SK-N-SH (cell line): ENCODE results near the gene DHRS13. TPM values are rescaled to one million over a fixed set of nuclear protein-coding genes. Genes with fewer than 3 reads are reported as not detected.

ENCODE experiments used
- CTCF ChIA-PET: fragments of 300-600, 350-600 bp; formaldehyde crosslinking; extraction: SDS; loops from one replicate; lab custom pipeline; 2021; lab: Yijun Ruan, JAX
- POLR2A ChIA-PET: fragments of 350-600 bp; sonication (Branson Sonifier 250); formaldehyde crosslinking; extraction: SDS; loops from one replicate; lab custom pipeline; 2020; ENCODE audit warnings: antibody characterized with exemption, inconsistent platforms; lab: Yijun Ruan, JAX
- DNase-seq: peaks from one replicate; pipeline ENCODE4 v3.0.0; 2012
- H2AFZ ChIP-seq: fragments of 200-600 bp; sonication (generic); 2 replicates; pipeline ENCODE4 v1.8.1; 2016; ENCODE audit warnings: antibody characterized with exemption, mild to moderate bottlenecking, low read depth
- H3F3A ChIP-seq: fragments of 200-600 bp; sonication (generic); replicated peaks from 2 replicates; pipeline ENCODE3; 2016; ENCODE audit warnings: antibody characterized with exemption, mild to moderate bottlenecking; ENCODE audit not compliant: insufficient read depth
- H3K27ac ChIP-seq, 2 experiments: fragments of 200-500 bp in 1 of 2; fragments of 200-600 bp in 1 of 2; sonication (Bioruptor generic) in 1 of 2; sonication (generic), shearing (Covaris generic) in 1 of 2; 2 replicates each; pipeline versions ENCODE4 v1.5.1 to v1.6.1; 2014 to 2016; ENCODE audit warnings: low read depth in 2 of 2, inconsistent platforms in 1 of 2, low read length in 1 of 2, mild to moderate bottlenecking in 1 of 2, mixed read lengths in 1 of 2
- H3K27me3 ChIP-seq: fragments of 200-600 bp; sonication (generic), shearing (Covaris generic); 2 replicates; pipeline ENCODE4 v1.6.1; 2016; ENCODE audit warnings: mixed run types; ENCODE audit not compliant: insufficient read depth
- H3K36me3 ChIP-seq, 2 experiments: fragments of 200-500 bp in 1 of 2; fragments of 200-600 bp in 1 of 2; sonication (Bioruptor generic) in 1 of 2; sonication (generic) in 1 of 2; replicated peaks in 1 of 2; 2 replicates each; pipeline versions ENCODE3 to v1.5.1; 2014 to 2016; ENCODE audit warnings: low read length in 1 of 2, mild to moderate bottlenecking in 1 of 2; ENCODE audit not compliant: insufficient read depth in 2 of 2, control insufficient read depth in 1 of 2
- H3K4me1 ChIP-seq, 2 experiments: fragments of 200-500 bp in 1 of 2; fragments of 200-600 bp in 1 of 2; sonication (Bioruptor generic) in 1 of 2; sonication (generic), shearing (Covaris generic) in 1 of 2; 2 replicates each; pipeline versions ENCODE4 v1.5.1 to v1.6.1; 2014 to 2016; ENCODE audit warnings: low read depth in 1 of 2, low read length in 1 of 2, mixed run types in 1 of 2; ENCODE audit not compliant: insufficient read depth in 2 of 2, control insufficient read depth in 1 of 2
- H3K4me2 ChIP-seq: fragments of 200-600 bp; sonication (generic), shearing (Covaris generic); 2 replicates; pipeline ENCODE4 v1.6.1; 2017; ENCODE audit warnings: mixed run types
- H3K4me3 ChIP-seq, 2 experiments: fragments of 200-500 bp in 1 of 2; fragments of 200-600 bp in 1 of 2; sonication (Bioruptor generic) in 1 of 2; sonication (generic), shearing (Covaris generic) in 1 of 2; 2 replicates each; pipeline versions ENCODE4 v1.5.1 to v1.8.1; 2014 to 2016; ENCODE audit warnings: low read depth in 2 of 2, inconsistent platforms in 1 of 2, low read length in 1 of 2, mild to moderate bottlenecking in 1 of 2, mixed read lengths in 1 of 2, moderate library complexity in 1 of 2
- H3K79me2 ChIP-seq: fragments of 200-600 bp; sonication (generic); 2 replicates; pipeline ENCODE4 v1.8.1; 2017; ENCODE audit warnings: mild to moderate bottlenecking; ENCODE audit not compliant: insufficient read depth
- H3K9ac ChIP-seq: fragments of 200-600 bp; sonication (generic); 2 replicates; pipeline ENCODE4 v1.6.1; 2017; ENCODE audit warnings: mixed run types
- H3K9me2 ChIP-seq: fragments of 200-600 bp; sonication (generic); 2 replicates; pipeline ENCODE4 v1.6.1; 2017; ENCODE audit warnings: mixed run types
- H3K9me3 ChIP-seq: fragments of 200-600 bp; sonication (generic); 2 replicates; pipeline ENCODE4 v1.6.1; 2017; ENCODE audit warnings: mixed run types, mild to moderate bottlenecking, moderate library complexity
- H4K20me1 ChIP-seq: fragments of 200-600 bp; sonication (generic); 2 replicates; pipeline ENCODE4 v1.6.1; 2017; ENCODE audit warnings: mild to moderate bottlenecking, mixed run types; ENCODE audit not compliant: insufficient read depth
- GABPA ChIP-seq: IDR thresholded peaks from 2 replicates; pipeline ENCODE4 v1.4.0; 2012; ENCODE audit warnings: low read depth, mild to moderate bottlenecking
- GATA2 ChIP-seq: sonication (generic); formaldehyde crosslinking; IDR thresholded peaks from 2 replicates; pipeline ENCODE4 v1.5.0; 2020; ENCODE audit warnings: mild to moderate bottlenecking, missing genetic modification reagents
- RFX5 ChIP-seq: IDR thresholded peaks from 2 replicates; pipeline ENCODE4 v1.6.1; 2012; ENCODE audit warnings: mild to moderate bottlenecking, improper control_type of control experiment, low read length
- RXRA ChIP-seq: IDR thresholded peaks from 2 replicates; pipeline ENCODE4 v1.4.0; 2012; ENCODE audit warnings: low read depth, mild to moderate bottlenecking, borderline replicate concordance
- SMC3 ChIP-seq: IDR thresholded peaks from 2 replicates; pipeline ENCODE4 v1.6.1; 2012; ENCODE audit warnings: low read depth, low read length, improper control_type of control experiment
- WGBS: methylation state at CpG from one replicate; pipeline ENCODE4 v1.1.6; 2017; ENCODE audit warnings: low lambda C conversion rate; 5-methylcytosine and 5-hydroxymethylcytosine counted together
- polyA plus RNA-seq, 3 experiments: library from polyadenylated mRNA; depleted of rRNA; stranded (reverse); fragments of >200 nt; gene quantifications; 2 replicates each; pipeline ENCODE4 v1.2.3, GENCODE V29; 2012
- TF ChIP-seq, protein P1 (sequence below): IDR thresholded peaks from 2 replicates; pipeline ENCODE4 v1.4.0; 2012; ENCODE audit warnings: low read depth, borderline replicate concordance

The DHRS13 gene
- polyA plus RNA-seq, 1 of the 3 experiments (the other 2 are of a cell fraction): 7.4 TPM

DNA sequence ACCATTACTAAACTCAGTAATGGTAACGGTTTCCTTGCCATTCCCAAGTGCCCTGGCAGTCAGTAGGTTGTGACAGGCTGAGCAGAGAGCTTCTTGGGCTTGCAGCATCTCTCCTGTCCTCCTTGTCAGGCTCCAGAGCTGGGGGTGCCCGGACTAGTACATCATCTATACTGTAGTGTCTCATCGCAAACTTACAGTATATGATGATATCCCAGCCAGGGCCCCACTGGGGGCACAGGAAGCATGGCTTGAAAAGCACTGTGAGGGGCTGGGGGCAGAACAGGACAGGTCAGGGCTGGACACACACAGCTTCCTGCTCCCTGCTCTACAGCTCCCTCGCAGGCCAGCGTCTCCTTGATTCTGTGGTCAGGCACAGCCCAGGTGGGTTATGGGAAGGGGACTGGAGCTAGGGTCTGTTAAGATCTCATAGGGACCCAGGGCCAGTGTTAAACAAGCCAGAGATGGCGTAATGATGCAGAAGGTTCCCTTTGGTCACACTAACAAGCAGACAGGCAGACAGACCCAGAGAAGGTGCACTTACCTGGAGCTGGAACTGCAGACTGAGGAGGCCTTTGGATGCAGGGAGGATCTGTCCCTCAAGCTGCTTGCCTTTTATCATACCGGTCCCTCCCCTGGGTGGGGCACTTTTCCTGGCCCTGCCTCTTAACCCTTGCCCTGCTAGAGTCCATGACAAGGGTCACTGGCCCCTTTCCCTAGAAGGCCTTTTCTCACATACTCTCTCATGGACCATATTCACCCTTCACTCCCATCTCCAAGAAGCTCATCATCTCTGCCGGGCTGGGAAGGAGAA is 41.3 kb downstream of the DHRS13 start:
- TF ChIP-seq RFX5 (no peak), SMC3 (no peak), RXRA (no peak), GABPA (no peak)
- TF ChIP-seq, protein P1, sequence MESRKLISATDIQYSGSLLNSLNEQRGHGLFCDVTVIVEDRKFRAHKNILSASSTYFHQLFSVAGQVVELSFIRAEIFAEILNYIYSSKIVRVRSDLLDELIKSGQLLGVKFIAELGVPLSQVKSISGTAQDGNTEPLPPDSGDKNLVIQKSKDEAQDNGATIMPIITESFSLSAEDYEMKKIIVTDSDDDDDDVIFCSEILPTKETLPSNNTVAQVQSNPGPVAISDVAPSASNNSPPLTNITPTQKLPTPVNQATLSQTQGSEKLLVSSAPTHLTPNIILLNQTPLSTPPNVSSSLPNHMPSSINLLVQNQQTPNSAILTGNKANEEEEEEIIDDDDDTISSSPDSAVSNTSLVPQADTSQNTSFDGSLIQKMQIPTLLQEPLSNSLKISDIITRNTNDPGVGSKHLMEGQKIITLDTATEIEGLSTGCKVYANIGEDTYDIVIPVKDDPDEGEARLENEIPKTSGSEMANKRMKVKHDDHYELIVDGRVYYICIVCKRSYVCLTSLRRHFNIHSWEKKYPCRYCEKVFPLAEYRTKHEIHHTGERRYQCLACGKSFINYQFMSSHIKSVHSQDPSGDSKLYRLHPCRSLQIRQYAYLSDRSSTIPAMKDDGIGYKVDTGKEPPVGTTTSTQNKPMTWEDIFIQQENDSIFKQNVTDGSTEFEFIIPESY: no peak
- H4K20me1 ChIP-seq: no peaks in the 10 kb centered on the region
- POLR2A ChIA-PET: interaction anchor here (1.4 kb wide), 1 partner anchor 19 kb away, joined by 5 read pairs; the partner anchor contains the start of gene FAM222B
- H3K4me1 ChIP-seq: no peaks in the 10 kb centered on the region
- H3K36me3 ChIP-seq: peaks cover 7 to 25% of the 10 kb centered on the region in 2 experiments
- H3K27me3 ChIP-seq: no peaks in the 10 kb centered on the region
- no peaks in the 10 kb centered on the region for H3K9me3 ChIP-seq
- no peaks in the 10 kb centered on the region for H3F3A ChIP-seq
- no peak overlapping the region for H3K4me2 ChIP-seq
- H2AFZ ChIP-seq: no peak overlapping the region
- no peak overlapping the region for H3K9ac ChIP-seq
- H3K4me3 ChIP-seq: no peak overlapping the region
- H3K27ac ChIP-seq: no peak overlapping the region
- DNase-seq: no peak
- CTCF ChIA-PET: interaction anchor here (1.3 to 1.5 kb wide), 4 partner anchors 19 to 134 kb away, joined by 3 to 6 read pairs (median 6); partner anchors contain the start of gene FAM222B
- no peaks in the 10 kb centered on the region for H3K9me2 ChIP-seq
- WGBS: 79% methylated on average over 8 of the region's 8 CpGs
- no peaks in the 10 kb centered on the region for H3K79me2 ChIP-seq

DNA sequence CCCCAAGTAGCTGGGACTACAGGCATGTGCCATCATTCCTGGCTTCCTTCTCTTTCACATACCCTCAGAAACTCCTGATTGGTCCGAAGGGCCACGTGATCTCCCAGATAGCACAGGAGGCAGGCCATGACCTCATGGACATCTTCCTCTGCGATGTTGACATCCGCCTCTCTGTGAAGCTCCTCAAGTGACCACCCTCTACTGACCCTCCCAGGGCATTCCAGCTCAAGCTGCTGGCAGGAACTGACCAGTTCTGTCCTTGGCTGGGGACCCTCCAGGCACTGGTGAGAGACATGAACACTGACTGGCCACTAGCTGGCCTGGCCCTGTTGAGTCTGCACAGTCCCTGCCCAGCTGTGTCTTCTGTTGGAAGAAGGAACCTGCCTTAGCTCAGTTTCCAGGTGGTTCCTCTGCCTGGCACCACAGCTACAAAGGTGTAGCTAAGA is 42.5 kb downstream of the DHRS13 start:
- Histone ChIP-seq H4K20me1 (no peaks in the 10 kb centered on the region), H3K36me3 (peaks cover 7 to 28% of the 10 kb centered on the region in 2 experiments), H3K27me3 (no peaks in the 10 kb centered on the region), H2AFZ (no peak overlapping the region)
- POLR2A ChIA-PET: interaction anchor here (0.7 to 1.0 kb wide), 2 partner anchors 18 to 91 kb away, joined by 3 read pairs; partner anchors contain the start of gene PHF12
- WGBS: 94% methylated on average over 4 of the region's 4 CpGs
- TF ChIP-seq GATA2 (CRISPR knock-in tag): no peak
- TF ChIP-seq, all 33 proteins: peak for 0
- Histone ChIP-seq H3K4me2 (no peak overlapping the region), H3K4me3 (no peak overlapping the region), H3K9ac (no peak overlapping the region), H3F3A (no peaks in the 10 kb centered on the region), H3K27ac (no peak overlapping the region), H3K4me1 (peaks cover 0 to 3% of the 10 kb centered on the region in 2 experiments; a peak in 2 of 4 replicates), H3K79me2 (peaks cover 9% of the 10 kb centered on the region), H3K9me3 (no peaks in the 10 kb centered on the region), H3K9me2 (no peaks in the 10 kb centered on the region)
- no peak for DNase-seq
- CTCF ChIA-PET: interaction anchor here (0.9 kb wide), 1 partner anchor 93 kb away, joined by 3 read pairs; no protein-coding TSS in a partner anchor
